T47D (cell line): ENCODE data around the gene GINS2.
A peak's percentile ranks its signal among the peaks of the same experiment; 100 is the strongest.

Source experiments
- DNase-seq, 2 experiments: peaks; one replicate each; pipeline versions ENCODE4 v3.0.0 to v3.0.0-alpha.2; 2011 to 2012; ENCODE audit warnings: low read depth in 1 of 2, low spot score in 1 of 2
- JUND ChIP-seq: IDR thresholded peaks from 2 replicates; pipeline ENCODE4 v1.6.1; 2012; ENCODE audit warnings: low read depth
- in situ Hi-C: cut with HindIII; loops from 2 replicates; pipeline ENCODE4 v1.10.0; 2016; ENCODE audit warnings: low sequenced_read_pairs, low pct_unique_long_range_greater_than_20kb

GINS2 gene

DNA sequence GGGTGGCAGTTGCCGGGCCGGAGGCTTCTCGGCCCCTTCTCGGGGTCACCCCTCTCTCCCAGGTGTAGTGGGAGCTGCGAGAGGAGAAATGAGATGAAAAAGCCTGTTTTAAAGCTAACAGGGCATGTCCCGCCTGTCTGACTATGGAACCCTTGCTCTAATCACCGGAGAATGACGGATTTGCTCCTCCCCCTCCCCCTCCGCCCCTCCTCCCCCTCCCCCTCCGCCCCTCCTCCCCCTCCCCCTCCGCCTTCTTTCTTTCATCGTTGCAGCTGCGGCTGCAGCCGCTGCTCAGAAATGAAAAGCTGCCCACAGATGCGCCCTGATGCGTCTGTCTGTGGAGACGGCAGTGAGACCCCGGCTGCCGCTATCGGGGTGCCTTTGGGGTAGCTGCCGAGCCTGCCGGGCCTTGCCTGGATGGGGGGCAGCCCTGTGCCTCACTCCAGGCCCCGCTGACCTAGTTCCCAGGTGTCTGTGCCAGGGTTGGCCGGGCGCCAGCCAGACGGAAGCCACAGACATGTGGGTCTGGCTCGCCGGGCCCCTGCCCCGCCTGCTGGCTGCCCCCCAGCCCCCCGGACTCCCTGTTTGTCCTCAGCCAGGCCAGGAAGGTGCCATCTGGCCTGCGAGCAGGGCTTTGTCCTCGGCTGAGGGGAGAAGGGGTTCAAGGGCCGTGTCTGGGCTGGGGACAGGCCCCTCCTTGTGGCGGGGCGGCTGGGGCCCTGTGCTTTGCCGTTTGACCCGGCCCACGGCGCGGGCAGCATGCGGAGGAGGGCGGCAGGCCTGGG, 37.7 kb downstream of the GINS2 start:
- in situ Hi-C loops: no loop called here
- no peak for TF ChIP-seq JUND
- no peak for DNase-seq

DNA sequence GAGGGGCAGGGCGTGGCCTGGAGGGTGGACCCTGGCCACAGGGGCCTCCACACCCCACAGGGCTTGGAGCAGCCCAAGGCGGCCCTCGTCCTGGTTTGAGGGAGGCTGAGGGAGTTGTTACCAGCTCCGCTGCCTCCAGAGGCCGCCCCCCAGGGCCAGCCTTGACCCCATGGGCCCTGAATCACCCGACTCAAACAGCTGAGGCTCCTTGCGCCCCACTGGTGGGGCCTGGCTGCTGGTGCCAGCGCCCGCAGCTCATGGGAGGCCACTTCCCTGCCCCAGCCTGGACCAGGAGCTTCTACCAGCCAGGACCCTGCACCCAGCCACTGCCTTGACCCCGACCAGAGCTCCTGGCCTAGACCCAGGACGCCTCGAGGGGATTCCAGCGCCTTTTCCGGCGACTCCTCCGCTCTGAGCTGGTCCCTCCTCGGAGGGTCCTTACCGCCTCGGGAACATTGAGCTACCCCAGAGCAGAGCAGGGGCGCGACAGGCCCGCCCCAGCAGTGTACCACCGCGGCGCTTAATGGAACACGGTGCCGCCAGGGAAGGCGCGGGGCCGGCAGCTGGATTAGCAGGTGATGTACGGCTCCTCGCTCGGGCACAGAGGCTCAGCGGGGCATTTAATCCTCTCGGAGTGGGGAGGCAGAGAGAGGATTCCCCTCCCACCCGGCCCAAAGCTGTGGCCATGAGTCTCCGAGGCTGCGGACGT, 38.5 kb downstream of the GINS2 start:
- no peak for TF ChIP-seq JUND
- no peak for DNase-seq

GRCh38 chr16:85649411-85650134, 39.2 kb downstream of the GINS2 start:
- no peak for TF ChIP-seq JUND
- in situ Hi-C loops: no loop called here

More for the DNA sequence above, 38.5 kb downstream of the GINS2 start:
- in situ Hi-C loops: no loop called here

DNA sequence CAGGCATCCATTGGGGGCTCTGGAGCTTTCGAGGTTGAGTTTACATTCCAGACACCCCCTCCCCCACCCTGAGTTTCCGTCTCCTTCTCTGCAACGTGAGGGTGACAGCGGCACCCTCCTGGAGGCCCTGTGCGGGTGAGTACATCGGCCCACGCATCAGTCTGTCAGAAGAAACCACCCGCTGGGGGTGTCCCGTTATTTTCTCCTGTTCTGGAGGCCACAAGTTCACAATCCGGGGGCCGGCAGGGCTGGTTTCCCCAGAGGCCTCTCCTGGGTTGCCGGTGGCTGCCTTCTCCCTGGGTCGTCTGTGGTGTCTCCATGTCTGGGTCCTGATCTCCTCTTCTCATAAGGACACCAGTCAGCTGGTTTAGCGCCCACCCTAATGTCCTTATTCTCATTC, 39.9 kb downstream of the GINS2 start:
- DNase-seq: no peak
- in situ Hi-C loops: no loop called here
- TF ChIP-seq JUND: no peak

More at GRCh38 chr16:85649411-85650134, 39.2 kb downstream of the GINS2 start:
- no peak for DNase-seq

DNA sequence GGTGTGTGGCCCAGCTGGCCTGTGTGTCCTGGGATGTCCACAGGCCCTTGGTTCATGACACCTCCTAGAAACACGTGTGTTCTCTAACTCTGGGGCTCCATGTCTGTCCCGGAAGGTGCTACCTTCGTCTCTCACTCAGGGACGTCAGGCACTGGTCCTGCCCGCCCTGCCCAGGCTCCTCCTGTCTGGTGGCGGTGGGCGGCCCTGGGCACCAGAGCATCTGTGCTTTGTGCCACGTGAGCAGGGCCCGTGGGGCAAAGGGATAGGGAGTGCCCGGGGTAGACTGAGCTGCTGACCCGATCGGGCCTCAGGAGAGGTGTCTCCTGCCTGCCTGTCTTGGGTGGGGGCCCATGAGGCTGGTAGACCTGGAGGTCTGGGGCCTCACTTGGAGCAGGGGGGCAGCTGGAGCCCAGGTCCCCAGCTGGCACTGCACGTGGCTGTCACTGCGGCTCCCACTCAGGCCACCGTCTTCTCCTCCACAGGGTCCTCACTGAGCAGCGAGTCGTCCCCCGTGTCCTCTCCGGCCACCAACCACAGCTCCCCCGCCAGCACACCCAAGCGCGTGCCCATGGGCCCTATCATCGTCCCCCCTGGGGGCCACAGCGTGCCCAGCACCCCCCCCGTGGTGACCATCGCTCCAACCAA, 40.6 kb downstream of the GINS2 start:
- in situ Hi-C loops: no loop called here
- DNase-seq: no peak
- no peak for TF ChIP-seq JUND

GRCh38 chr16:85646976-85647375, 41.8 kb downstream of the GINS2 start:
- in situ Hi-C loops: no loop called here
- DNase-seq: no peak
- TF ChIP-seq JUND: no peak

DNA sequence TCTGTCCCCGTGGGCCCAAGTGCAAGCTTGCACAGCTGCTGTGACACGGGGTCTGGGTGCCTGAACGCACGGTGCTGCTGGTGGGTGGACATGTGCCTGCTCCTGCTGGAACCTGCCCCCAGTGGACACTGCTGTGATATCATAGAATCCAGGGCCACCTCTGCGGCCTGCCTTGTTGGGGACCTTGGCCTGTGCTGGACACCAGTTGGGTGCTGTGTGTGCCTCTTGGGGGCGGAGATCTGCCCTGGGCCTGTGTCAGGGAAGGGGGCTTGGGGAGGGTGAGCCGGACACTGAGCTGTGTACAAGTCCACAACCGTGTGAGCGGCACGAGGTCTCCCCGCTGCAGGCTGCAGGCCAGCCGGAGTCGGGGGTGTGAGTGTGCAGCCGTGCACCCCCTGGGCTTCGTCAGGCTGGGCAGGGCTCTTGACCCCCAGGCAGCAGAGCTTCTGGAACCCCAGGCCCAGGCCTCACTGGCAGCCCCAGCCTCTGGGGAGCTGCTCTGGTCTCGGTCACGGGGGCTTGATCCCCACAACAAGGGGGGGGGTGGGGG, 42.3 kb downstream of the GINS2 start:
- DNase-seq: no peak
- no peak for TF ChIP-seq JUND
- in situ Hi-C loops: no loop called here

DNA sequence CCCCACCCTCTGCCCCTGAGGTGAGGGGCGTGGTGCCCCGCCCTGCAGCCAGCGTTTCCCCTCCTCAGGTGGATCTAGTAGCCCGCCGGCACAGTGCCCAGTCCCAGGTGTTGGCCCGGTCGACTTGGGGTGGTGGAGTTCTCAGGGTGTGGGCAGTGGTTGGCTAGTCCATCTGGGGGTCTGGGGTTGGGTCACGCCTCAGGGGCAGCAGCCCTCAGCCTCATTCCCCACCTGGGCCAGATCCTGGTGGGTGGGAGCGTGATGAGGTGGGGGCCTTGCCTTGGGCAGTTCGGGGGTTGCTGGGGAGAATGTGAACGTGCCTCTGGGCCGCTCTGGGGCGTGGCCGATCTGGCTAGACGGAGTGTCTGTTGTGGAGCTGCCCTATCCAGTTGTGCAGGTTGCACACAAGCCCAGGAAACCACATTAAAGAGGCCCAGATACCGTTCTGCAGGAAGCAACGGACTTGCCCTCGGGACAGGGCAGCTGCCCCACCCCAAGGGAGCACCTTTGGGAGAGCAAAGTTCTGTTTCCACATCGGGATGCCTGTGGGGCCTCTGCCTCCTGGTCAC, 43.6 kb downstream of the GINS2 start:
- DNase-seq: peak; percentile 93 to 96
- TF ChIP-seq JUND: no peak
- in situ Hi-C loops: no loop called here

- in situ Hi-C loops: no loop called here
- DNase-seq: no peak
- TF ChIP-seq JUND: no peak
Measured at GRCh38 chr16:85644093-85644712, 44.6 kb downstream of the GINS2 start.

GRCh38 chr16:85643631-85644030, 45.1 kb downstream of the GINS2 start:
- DNase-seq: no peak
- TF ChIP-seq JUND: no peak
- in situ Hi-C loops: no loop called here

DNA sequence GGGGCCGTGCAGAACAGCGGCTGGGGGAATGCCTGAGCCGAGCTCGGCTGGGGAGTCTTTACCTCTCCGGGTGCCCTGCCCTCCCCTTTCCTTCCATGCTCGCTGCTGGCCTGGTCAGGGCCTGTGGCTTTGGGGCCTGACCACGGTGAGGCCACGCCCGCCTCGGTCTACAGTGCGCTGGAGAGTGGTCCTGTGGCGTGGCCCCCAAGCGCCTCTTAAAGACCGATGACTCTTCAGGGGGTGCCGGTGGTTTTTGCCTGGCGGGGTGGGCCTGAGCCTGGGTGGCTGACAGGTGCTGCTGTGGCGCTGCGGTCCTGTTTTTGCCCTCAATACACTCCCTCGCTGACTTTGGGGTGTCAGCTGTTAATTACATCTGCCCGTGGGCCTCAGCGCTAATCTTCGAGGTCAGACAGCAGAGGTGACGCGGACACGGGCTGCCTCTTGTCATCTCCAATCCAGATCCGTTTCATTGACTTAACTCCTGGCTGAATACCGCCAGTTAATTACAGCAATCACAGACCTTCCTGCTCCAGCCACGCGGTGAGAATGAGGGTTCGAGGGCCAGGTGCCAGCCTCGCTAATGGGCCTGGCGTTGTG, 45.9 kb downstream of the GINS2 start:
- in situ Hi-C loops: no loop called here
- no peak for TF ChIP-seq JUND
- no peak for DNase-seq
